Epithelial cell of esophagus (primary cell): ENCODE measurements around the gene BGN.

Source experiments
- DNase-seq: peaks from one replicate; pipeline ENCODE4 v3.0.0; 2010; ENCODE audit warnings: low read depth
- H3K4me3 ChIP-seq: 2 replicates; pipeline ENCODE4 v1.5.1; 2011; ENCODE audit warnings: mild to moderate bottlenecking, low read length, control low read depth
- CTCF ChIP-seq: IDR thresholded peaks from 2 replicates; pipeline ENCODE4 v1.5.1; 2011; ENCODE audit warnings: low read depth, mild to moderate bottlenecking, low read length, control low read depth, inconsistent platforms; ENCODE audit not compliant: insufficient read depth; ENCODE audit errors: missing control alignments

Gene BGN

DNA sequence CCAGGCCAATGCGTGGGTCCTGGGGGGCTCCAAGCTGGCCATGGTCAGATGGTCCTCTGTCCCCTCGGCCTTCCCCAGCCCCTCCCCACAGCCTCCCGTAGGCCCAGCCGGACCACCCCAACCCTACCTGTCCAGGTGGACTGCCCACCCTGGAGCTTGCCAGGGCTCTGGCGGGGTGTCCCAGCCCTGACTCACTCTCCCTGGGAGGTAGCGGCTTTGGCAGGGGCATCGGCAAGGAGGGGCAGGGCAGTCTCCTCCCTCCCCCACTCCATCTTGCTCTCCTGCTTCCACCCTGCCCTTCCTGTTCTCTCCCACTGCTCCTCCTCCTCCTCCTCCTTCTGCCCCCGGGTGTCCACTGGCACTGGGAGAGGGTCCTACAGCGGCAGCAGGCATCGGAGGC, 7.4 kb downstream of the BGN start:
- H3K4me3 ChIP-seq = no peak overlapping the region
- TF ChIP-seq CTCF = no peak
- no peak for DNase-seq

DNA sequence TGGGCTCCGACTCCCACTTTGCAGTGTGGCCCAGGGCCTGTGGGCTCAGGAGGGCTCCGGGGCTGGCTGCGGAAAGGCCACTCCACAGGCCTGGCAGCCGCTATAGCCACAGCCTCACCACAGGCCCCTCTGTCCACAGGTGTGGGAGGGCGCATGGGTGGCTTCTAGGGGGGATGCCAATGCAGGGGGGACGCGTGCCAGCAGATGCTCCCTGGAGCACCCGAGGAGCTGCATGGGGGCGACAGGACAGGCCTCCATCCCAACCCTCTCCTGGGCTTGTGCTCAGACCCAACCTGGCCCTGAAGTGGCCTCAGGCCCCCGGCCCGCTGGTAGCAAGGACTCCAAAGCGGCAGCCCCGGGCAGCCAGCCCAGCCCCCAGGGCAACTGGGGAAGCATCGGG, 8.0 kb downstream of the BGN start:
- TF ChIP-seq CTCF = no peak
- DNase-seq = no peak
- no peak overlapping the region for H3K4me3 ChIP-seq

GRCh38 chrX:153504445-153505016, 9.8 kb downstream of the BGN start:
- TF ChIP-seq CTCF = no peak
- no peak overlapping the region for H3K4me3 ChIP-seq
- DNase-seq = no peak

- no peak overlapping the region for H3K4me3 ChIP-seq
- TF ChIP-seq CTCF = no peak
- no peak for DNase-seq
Measured at GRCh38 chrX:153505361-153505760, 10.6 kb downstream of the BGN start.

- DNase-seq = peak; percentile 62
- no peak overlapping the region for H3K4me3 ChIP-seq
- peak; percentile 70 for TF ChIP-seq CTCF
Measured at GRCh38 chrX:153507484-153508178, 12.9 kb downstream of the BGN start.

DNA sequence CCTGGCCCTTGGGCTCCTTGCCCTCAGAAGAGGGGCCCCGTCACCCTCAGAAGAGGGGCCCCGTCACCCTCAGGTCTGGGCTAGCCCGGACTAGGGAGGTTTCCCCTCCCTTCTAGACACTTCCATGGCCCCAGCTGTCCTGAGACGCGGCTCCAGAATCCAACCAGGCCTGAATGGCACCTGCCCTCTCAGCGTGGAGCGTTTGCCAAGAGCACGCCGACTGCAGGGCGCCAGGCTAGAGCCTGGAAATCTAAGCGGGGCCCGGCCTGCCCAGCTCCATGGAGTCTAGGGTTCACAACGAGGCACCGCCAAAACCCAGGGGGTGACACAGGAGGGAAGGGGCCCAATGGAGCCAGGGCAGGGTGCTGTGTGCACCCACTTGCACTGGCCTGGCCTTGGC, 14.8 kb downstream of the BGN start:
- H3K4me3 ChIP-seq = no peak overlapping the region
- DNase-seq = no peak
- TF ChIP-seq CTCF = no peak

- no peak for TF ChIP-seq CTCF
Measured at GRCh38 chrX:153510383-153510782, 15.6 kb downstream of the BGN start.

More at GRCh38 chrX:153510383-153510782, 15.6 kb downstream of the BGN start:
- no peak overlapping the region for H3K4me3 ChIP-seq
- no peak for DNase-seq
